GM18520 (cell line): ENCODE measurements around the gene HCN1.
"Not testable (repeated sequence)": the region's sequence is repeated elsewhere in the genome, so short reads cannot be mapped to it uniquely, and the experiment has no call there.

Experiments
- ATAC-seq: cut with Tn5 transposase; IDR thresholded peaks from one replicate; pipeline ENCODE4 v1.9.1; 2021; ENCODE audit not compliant: unreplicated experiment

The HCN1 gene

GRCh38 chr5:45437752-45438151, 258.4 kb downstream of the HCN1 start:
- ATAC-seq = no peak

GRCh38 chr5:45417285-45417998, 278.7 kb downstream of the HCN1 start:
- no peak for ATAC-seq

DNA sequence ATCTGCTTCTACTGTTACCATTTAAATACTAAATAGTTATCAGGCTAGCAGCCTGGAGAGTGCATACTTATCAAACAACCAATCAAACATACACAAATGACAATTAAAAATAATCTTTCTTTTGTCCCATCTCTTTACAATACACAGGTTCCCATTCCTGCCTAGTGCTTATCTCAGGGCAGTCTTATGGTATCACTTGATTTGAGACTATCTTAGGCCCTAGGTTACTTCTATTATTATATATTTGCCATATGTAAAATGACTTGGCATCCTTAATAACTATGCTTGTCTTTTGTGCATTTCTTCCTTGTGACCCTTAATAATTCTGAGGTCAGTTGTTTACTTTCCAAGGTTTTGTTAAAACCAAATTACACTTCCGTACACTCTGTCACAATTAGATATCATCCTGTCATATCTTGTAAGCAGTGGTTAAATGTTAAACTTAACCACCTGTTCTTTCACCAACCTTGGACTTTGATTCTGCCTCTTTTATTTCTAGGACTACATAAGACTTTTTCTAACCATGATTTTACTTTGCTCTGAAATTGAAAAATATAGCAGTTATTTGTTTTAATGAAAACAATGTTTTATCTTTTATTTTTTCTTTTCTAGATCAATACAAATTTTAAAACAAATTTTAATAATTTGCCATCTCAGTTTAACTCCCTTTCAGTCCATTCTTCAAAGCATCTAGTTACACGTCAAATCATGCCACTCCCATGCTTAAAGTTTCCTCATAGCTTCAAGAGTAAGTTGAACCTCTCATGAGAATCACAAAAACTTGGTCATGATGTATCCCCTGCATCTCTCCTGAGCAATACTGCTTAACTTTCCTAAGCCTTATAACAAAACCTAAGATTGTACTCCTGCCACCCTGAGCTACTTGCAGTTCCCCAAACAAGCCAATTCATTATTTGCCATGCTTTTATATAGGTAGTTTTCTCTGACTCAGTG, 281.3 kb downstream of the HCN1 start:
- no peak for ATAC-seq

DNA sequence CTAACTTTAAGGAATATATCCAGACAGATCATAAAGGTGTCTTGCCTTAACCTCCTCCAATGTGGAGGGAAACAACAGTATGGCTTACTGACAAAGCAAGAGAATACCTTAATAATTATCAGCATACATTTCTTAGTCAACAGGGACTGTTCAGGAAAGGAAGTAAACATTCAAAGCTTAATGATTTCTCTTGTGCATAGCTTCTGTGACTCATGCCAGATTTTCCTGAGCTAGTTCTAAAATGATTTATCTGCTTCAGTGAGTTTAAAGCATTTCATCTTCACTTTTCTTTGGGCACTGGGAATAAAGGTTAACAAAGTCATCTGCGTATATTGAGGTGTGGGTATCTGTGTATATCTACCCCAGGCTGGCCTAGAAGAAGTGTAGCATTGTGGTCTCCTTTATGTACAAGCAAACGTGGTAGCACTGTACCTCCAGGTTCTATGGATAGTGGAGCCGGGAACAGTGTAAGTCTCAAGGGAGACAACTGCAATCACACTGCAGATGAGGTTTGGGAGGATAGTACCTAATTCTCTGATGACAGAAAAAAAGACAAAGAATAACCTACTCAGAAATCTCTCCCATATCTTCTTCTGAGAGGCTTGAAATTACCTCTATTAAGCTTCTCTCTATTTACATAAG, 284.1 kb downstream of the HCN1 start:
- no peak for ATAC-seq

DNA sequence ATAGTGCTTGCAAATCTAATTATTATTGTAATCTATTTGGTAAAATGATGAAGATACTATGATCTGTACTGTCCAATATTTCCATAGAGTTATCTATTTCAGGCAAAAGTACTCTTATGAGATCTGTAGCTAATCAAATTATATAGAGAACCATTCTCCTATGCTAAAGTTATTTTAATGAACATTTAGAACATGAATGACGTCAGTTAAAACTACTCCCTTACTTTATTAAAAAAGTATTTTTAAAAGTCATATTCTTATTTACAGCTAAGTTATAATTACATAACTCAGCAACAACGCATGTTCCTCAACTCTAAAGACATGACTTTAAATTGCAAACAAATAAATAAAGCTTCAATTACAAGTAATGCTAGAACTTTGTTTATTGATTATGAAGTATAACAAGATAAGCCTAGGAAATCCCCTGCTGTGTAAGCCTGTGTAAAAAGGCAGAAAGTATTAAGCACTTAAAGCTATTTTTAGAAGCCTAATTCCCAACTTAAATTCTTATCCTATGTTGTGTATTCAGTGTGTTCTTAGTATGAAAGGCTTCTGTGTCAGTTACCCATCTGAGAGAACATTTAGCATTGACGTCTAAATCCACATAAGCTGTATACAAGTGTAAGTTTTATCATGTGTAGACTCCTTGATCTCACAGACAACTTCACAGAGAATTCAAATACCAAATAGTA, 285.7 kb downstream of the HCN1 start:
- no peak for ATAC-seq

DNA sequence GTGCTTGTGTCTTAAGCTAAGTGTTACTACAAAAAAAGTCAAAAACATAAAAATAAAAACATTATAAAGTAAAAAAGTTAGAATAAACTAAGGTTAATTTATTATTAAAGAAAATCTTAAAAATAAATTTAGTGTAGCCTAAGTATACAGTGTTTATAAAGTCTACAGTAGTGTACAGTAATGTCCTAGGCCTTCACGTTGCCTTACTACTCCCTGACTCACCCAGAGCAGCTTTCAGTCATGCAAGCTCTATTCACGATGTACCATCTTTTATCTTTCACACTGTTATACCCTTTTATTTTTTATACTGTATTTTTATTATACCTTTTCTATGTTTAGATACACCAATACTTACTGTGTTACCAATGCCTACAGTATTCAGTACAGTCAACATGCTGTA, 288.1 kb downstream of the HCN1 start:
- ATAC-seq = no peak

GRCh38 chr5:45402804-45403455, 293.2 kb downstream of the HCN1 start:
- no peak for ATAC-seq

DNA sequence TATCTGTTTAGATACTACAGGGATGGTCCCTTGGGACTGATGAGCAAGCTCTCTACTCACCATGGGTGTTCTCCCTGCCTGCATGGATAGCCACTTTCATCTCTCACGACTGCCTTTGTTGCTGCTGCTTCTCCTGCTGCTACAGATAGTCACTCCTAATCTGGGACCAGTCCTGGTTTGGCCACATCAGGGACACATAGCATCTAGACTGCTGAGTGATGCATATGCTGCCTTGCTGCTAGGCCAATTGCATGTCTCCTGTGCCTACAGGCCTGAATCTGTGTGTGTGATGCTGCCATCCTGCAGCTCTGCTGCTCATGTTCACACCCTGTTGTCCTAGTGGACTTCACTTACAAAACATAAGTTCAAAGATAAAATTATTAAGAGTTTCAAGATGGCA, 297.1 kb downstream of the HCN1 start:
- no peak for ATAC-seq

DNA sequence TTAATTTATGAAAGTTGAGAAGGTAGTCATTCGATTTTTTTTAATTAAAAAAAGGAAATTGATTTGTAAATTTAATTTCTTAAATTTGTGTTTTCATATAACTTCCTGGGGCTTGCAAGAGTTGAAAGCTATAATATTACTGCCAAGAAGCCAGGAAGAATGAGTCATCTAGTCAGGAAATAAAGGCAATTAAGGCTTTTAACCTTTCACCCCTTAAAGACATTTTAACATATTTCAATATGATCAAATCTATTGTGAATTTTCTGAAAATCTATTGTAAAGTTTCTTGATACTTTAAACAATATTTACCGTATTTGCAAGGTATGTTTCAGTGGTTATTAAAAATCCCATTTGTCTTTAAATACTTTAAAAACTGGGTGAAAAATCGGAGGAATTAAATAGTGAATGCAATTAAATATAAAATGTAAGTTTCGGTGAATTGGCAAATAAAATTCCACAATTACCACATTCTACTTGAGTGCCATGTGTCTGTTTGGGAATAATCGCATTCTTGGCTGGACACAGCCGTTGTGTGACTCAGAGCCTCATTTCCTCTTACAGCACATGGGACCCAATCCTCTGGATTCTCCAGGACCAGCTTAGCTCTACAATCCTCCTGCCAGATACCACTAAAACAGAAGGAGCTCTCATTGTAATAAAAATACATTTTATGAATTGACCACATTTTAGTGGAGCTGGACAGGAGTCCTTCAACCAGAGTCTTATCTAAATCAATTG, 310.7 kb downstream of the HCN1 start:
- no peak for ATAC-seq

- no peak for ATAC-seq
These were observed 312.2 kb downstream of the HCN1 start for GRCh38 chr5:45383985-45384384.

DNA sequence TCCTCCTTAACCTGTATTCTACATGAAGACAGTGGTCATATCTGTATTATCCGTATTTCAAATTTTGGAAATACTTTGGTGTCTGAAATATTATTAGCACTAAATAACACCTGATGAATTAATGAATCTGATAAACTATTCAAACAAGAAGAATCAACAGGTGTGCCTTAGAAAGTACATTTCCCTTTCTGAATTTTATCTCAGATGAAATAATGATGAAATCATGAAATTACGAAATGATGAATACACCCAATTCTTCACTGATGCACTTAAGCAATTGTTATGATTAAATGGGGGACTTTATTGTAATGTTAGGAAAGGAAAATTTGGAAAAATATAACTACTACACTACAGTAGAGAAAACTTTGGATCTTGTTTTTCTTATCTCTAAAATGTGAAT, 313.6 kb downstream of the HCN1 start:
- no peak for ATAC-seq

GRCh38 chr5:45376417-45376816, 319.8 kb downstream of the HCN1 start:
- no peak for ATAC-seq

GRCh38 chr5:45372629-45373028, 323.6 kb downstream of the HCN1 start:
- ATAC-seq = no peak

DNA sequence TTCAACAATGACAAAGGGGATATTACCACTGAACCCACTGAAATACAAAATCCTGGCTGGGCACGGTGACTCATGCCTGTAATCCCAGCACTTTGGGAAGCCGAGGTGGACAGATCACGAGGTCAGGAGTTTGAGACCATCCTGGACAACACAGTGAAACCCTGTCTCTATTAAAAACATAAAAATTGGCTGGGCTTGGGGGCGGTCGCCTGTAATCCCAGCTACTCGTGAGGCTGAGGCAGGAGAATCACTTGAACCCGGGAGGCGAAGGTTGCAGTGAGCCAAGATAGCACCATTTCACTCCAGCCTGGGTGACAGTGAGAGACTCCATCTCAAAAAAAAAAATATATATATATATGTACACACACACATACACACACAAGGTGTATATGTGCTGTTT, 324.8 kb downstream of the HCN1 start:
- not testable (repeated sequence) for ATAC-seq

DNA sequence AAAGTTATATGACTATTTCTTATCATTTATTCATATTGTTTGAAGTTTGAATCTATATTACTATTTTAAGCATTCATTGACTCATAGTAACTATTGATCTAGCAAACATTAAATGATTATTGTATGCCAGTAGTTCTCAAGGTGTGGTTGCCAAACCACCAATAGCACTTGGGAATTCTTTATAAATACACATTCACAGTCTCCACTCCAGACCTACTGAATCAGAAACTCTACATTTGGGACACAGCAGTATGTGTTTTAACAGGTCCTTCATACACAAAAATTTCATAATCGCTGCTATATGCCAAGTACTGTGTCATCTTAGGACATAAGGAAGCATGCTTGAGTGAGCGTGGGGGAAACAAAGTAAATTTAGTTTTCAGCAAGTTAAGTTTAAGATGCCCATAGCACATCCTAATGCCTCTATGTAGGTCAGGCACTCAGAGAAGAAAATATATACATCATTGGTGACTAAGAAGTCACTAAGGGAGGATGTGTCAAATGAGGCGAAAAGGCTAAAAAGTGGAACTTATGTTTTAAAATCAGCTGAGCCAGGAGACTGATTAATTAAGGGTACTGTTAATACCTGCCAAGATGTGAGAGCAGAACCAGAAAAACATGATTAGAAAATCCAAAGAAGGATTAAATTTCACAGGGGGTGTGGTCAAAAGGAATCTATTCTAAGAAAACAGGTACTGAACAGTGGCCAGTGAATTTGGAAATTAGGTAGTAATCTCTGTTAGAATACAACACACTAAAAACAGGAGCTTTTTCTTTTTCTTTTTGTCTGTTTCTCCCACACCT, 340.8 kb downstream of the HCN1 start:
- ATAC-seq = no peak

DNA sequence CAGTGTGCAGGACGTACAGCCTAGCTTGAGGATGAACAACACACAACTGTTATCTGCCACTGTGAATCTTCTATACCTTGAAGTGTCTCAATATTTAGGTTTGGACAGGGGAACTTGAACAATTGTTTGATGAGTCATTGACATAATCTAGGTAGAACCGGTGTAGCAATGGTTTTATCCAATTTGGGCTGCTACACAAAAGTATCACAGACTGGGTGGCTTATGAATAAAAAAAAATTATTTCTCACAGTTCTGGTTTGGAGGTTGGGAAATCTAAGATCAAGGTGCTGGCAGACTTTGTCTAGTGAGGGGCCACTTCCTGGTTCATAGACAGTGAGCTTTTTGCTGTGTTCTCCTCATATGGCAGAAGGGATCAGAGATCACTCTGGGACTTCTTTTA, 359.7 kb downstream of the HCN1 start:
- no peak for ATAC-seq

DNA sequence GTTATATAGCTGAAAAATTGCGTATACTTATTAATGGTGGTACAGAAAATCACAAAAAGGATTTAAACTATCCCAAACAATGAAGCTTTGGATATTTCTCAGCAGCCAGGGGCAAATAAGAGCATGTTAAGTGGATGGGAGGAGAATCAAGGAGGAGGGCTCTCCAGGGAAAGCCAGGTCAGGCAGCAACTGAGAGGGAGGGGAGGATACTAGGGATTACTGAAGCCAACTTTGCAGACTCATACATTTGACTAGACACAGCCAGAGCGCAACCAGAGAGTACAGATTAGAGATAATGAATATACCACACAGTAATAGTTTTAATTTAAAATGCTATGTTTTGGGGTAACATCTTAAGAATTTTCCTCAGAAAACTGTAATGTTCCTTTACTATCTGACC, 360.2 kb downstream of the HCN1 start:
- ATAC-seq = no peak

DNA sequence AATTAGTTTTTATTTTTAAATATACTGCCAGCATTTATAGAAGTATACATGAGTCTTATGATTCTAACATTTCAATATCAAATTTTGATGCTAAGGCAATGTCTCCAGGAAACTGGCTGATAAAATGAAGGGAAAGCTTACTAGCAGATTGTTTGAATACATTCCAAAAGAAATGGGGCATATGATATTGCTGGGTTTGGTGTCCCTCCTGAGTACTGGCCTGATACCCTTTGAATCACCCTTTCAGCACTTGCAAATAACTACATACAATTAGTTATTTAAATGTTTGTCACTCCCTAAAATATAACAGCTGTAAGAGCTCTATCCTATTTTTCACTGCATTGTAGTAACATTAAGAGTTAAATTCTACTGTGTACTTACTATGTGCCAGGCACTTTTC, 360.8 kb downstream of the HCN1 start:
- ATAC-seq = no peak

DNA sequence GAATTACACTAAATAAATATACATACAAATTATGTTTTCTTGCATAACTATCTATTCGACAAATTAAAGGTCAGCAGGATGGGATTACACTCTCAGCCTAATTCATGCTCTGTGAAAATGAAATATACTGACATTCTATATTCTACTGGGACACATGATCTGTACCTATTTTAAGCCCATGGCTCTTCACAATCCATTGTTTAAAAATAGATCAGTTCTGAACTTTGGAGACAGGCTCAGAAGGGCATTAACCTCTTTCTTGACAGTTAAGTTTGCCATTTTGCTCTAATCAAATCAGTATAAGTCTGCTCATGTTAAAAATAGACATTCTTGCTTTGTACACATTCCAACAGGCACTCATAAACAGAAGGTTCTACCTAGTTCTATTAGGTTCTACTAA, 361.2 kb downstream of the HCN1 start:
- ATAC-seq = no peak
